CD4-positive, CD25-positive, alpha-beta regulatory T cell (primary cell): ENCODE data around the gene TNFAIP2. TPM values are rescaled to one million over a fixed set of nuclear protein-coding genes. Genes with fewer than 3 reads are reported as not detected.

ENCODE experiments used
- ATAC-seq, 2 donors: fragments of 150-1000 bp; cut with Tn5 transposase; one replicate each; pipeline ENCODE4 v1.10.0; 2021; ENCODE audit warnings: low read depth in 2 of 2, moderate number of reproducible peaks in 2 of 2, moderate library complexity in 1 of 2
- DNase-seq, 3 donors: peaks; one replicate each; pipeline versions ENCODE4 v3.0.0 to v3.0.0-alpha.2; 2012 to 2022; ENCODE audit warnings: mixed read lengths in 1 of 3
- H3K27ac ChIP-seq: one replicate; pipeline ENCODE4 v1.7.0; 2013; ENCODE audit warnings: mild to moderate bottlenecking, low read length; ENCODE audit not compliant: insufficient read depth, poor library complexity, severe bottlenecking
- H3K27me3 ChIP-seq: one replicate; pipeline ENCODE4 v1.7.0; 2013; ENCODE audit warnings: low read length; ENCODE audit not compliant: control insufficient read depth, insufficient read depth
- H3K36me3 ChIP-seq: one replicate; pipeline ENCODE4 v1.7.0; 2013; ENCODE audit warnings: mild to moderate bottlenecking, low read length, moderate library complexity; ENCODE audit not compliant: control insufficient read depth, insufficient read depth
- H3K4me1 ChIP-seq: 2 replicates; pipeline ENCODE4 v1.7.0; 2013; ENCODE audit warnings: mild to moderate bottlenecking, low read length; ENCODE audit not compliant: insufficient read depth, control insufficient read depth, poor library complexity, severe bottlenecking
- H3K4me3 ChIP-seq: one replicate; pipeline ENCODE4 v1.7.0; 2013; ENCODE audit warnings: low read depth, mild to moderate bottlenecking, low read length, moderate library complexity
- H3K9me3 ChIP-seq, 2 experiments: 1 replicate in 1 of 2; 2 replicates in 1 of 2; pipeline ENCODE4 v1.7.0; 2013; ENCODE audit warnings: low read length in 2 of 2, mild to moderate bottlenecking in 1 of 2, moderate library complexity in 1 of 2; ENCODE audit not compliant: control insufficient read depth in 2 of 2
- H3K27ac Mint-ChIP-seq, 3 donors: one replicate each; pipeline ENCODE4 v1.8.0; 2020 to 2022; ENCODE audit warnings: mild to moderate bottlenecking in 3 of 3, mixed read lengths in 3 of 3, moderate library complexity in 2 of 3
- H3K27me3 Mint-ChIP-seq: one replicate; pipeline ENCODE4 v1.8.0; 2022; ENCODE audit warnings: mild to moderate bottlenecking, mixed read lengths
- H3K36me3 Mint-ChIP-seq: one replicate; pipeline ENCODE4 v1.8.0; 2020; ENCODE audit warnings: mixed read lengths
- H3K4me1 Mint-ChIP-seq, 4 donors: one replicate each; pipeline ENCODE4 v1.8.0; 2020 to 2022; ENCODE audit warnings: mixed read lengths in 4 of 4, mild to moderate bottlenecking in 1 of 4
- H3K4me3 Mint-ChIP-seq, 4 donors: one replicate each; pipeline ENCODE4 v1.8.0; 2020 to 2022; ENCODE audit warnings: mild to moderate bottlenecking in 4 of 4, mixed read lengths in 4 of 4, moderate library complexity in 3 of 4
- H3K9me3 Mint-ChIP-seq, 7 donors: one replicate each; pipeline ENCODE4 v1.8.0; 2020 to 2022; ENCODE audit warnings: mixed read lengths in 7 of 7, mild to moderate bottlenecking in 3 of 7, moderate library complexity in 2 of 7
- polyA plus RNA-seq, 4 donors: library from polyadenylated mRNA; unstranded; fragments of 300-500 nt; fragmentation: Illumina TruSeq; gene quantifications; one replicate each; pipeline ENCODE4 v1.2.3, GENCODE V29; 2021
- total RNA-seq: library from RNA; stranded (reverse); gene quantifications from one replicate; pipeline ENCODE4 v1.2.3, GENCODE V29; 2022

TNFAIP2 gene
- total and polyA plus RNA-seq, 5 donors from 2014 or later: 0.64 TPM; not detected in 4

DNA sequence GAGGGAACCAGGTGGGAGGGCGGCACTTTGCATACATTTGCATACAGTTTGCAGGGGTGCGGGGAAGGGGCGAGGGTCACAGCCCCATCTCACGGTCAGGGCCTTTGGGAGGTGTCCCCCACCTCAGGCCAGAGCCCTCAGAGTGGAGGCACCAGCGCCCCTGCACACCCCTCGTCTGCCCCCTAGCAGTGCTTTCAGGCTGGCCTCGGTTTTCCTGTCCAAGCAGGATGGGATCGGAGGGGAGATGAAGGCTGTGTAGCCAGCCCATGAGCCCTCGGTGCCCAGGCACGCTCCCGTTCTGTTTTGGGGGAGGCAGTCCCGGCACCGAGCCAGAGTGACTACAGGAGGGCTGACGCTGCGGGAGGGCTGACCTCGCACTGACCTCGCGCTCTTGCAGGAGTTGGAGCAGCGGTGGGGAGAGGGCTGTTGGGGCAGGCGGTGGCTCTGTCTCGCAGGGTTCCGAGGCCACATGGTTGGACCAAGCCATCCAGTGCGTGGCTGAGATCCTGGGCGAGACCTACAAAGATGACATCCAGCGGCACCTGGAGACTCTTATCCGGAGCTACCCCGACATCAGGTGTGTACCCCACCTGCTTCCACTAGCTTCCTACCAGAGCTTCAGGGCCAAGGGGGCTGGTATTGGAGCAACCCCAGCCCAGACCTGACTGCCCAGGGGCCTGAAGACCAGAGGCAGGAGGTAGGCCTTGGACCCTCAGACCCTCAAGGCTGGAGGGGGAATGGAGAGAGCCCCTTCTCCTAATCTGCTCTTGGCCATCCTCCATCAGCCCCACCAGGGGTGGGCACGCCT is 15.1 kb upstream of the TNFAIP2 start:
- ATAC-seq (no peak), DNase-seq (no peak)
- H3K27me3 Mint-ChIP-seq: peaks cover 32% of the 10 kb centered on the region
- Histone ChIP-seq H3K27ac (no peak overlapping the region), H3K27me3 (peaks cover 2% of the 10 kb centered on the region), H3K4me1 (peaks cover 6% of the 10 kb centered on the region), H3K9me3 (no peaks in the 10 kb centered on the region), H3K36me3 (no peaks in the 10 kb centered on the region), H3K4me3 (no peak overlapping the region)
- H3K4me3 Mint-ChIP-seq: no peak overlapping the region
- H3K9me3 Mint-ChIP-seq: no peaks in the 10 kb centered on the region
- no peaks in the 10 kb centered on the region for H3K36me3 Mint-ChIP-seq
- H3K27ac Mint-ChIP-seq: no peak overlapping the region
- H3K4me1 Mint-ChIP-seq: peaks cover 0 to 13% (median 5%) of the 10 kb centered on the region in 4 donors

DNA sequence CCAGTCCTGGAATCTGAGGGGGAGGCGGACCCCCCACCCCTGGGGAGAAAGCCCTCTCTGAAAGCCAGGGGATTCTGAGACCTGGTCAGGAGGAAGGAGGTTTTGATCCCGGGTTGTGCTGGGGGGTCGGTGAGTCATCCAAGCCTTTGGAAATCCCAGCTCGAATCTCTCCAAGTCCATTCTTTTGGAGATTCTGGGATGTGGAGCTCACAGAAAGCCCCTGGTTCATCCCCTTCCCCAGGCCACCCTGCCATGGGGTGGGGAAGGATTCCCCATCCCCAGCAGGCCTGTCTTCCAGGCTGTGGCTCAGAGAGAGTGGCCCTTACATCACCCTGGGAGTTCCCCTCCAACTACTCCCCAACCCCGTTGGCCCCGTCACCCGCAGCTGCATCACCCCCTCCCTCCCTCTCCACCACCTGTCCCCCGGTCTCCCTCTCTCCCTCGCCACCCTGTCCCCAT is 14.5 kb upstream of the TNFAIP2 start:
- Histone ChIP-seq H3K4me1 (peaks cover 6% of the 10 kb centered on the region), H3K9me3 (no peaks in the 10 kb centered on the region), H3K36me3 (no peaks in the 10 kb centered on the region), H3K27ac (no peak overlapping the region), H3K27me3 (peaks cover 2% of the 10 kb centered on the region), H3K4me3 (no peak overlapping the region)
- Mint-ChIP-seq H3K4me1 (peaks cover 0 to 10% (median 5%) of the 10 kb centered on the region in 4 donors), H3K27ac (no peak overlapping the region), H3K9me3 (no peaks in the 10 kb centered on the region), H3K36me3 (no peaks in the 10 kb centered on the region), H3K27me3 (peaks cover 32% of the 10 kb centered on the region), H3K4me3 (no peak overlapping the region)
- ATAC-seq: no peak
- DNase-seq: no peak

DNA sequence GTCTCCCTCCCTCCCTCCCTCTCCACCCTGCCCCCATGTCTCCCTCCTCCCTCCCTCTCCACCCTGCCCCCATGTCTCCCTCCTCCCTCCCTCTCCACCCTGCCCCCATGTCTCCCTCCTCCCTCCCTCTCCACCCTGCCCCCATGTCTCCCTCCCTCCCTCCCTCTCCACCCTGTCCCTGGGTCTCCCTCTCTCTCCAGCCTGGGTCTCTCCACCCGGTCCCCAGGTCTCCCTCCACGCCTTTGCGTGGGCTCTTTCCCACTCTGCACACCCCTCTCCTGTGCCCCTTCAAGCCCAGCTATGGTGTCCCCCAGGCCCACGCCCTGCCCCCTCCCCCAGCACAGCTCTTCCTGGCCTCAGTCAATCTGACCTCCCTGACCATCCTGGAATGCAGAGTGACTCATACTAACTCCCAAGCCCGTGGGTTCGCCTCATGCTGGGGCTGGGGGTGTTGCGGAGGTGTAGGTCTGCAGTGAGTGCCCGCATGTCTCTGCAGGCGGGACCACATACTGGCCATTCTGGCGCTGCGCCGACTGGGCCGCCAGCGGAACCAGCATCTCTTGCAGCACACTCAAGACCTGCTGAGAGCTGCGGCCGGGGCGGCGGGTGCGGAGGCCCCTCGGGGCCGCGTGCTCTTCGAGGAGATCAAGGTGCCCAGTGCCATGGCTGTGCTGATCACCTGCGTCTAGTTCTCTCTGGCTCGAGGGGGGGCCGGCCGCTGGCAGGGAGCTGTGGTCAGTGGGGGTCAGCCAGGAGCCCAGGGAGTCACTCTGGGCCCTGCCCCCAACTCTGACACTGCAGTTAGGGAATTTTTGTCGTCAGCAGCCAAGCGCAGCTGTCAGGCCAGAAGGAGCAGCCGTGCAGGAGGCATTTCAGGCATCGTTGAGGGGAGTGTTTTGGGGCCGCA is 13.5 kb upstream of the TNFAIP2 start:
- DNase-seq (no peak), ATAC-seq (no peak)
- no peak overlapping the region for H3K27ac ChIP-seq
- H3K36me3 ChIP-seq: no peaks in the 10 kb centered on the region
- H3K4me3 Mint-ChIP-seq: no peak overlapping the region
- H3K4me1 ChIP-seq: peaks cover 2% of the 10 kb centered on the region
- H3K9me3 Mint-ChIP-seq: no peaks in the 10 kb centered on the region
- H3K4me3 ChIP-seq: no peak overlapping the region
- peaks cover 1 to 11% (median 7%) of the 10 kb centered on the region in 4 donors for H3K4me1 Mint-ChIP-seq
- no peaks in the 10 kb centered on the region for H3K9me3 ChIP-seq
- H3K27me3 ChIP-seq: peaks cover 2% of the 10 kb centered on the region
- no peak overlapping the region for H3K27ac Mint-ChIP-seq
- peaks cover 29% of the 10 kb centered on the region for H3K27me3 Mint-ChIP-seq
- H3K36me3 Mint-ChIP-seq: no peaks in the 10 kb centered on the region

DNA sequence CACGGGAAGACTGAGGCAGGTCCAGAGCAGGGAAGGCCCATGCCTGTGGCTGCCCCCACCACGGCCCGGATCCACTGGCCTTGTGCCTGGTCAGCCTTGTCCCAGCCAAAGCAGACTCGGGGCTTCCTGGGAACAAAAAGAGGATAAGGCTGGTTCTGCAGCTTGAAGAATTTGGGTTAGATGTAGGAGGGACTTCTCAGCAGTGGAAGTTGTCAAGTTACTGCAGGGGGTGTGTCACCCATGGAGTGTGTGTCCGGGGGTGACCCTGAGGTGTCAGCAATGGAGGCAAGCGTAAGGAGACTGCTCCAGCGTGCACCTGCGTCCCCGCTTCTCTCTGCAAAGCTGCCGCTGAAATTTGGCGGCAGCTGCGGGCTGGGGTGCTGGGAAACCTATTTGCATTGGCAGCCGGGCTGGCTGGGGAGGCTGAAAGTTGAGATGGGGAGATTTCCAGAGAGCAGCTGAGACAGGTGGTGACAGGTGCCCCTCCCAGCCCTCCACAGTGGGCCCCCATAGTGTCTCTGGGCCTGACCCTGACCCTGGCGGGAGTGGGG is 12.5 kb upstream of the TNFAIP2 start:
- peaks cover 3 to 11% (median 7%) of the 10 kb centered on the region in 4 donors for H3K4me1 Mint-ChIP-seq
- DNase-seq (no peak), ATAC-seq (no peak)
- H3K36me3 Mint-ChIP-seq: no peaks in the 10 kb centered on the region
- no peak overlapping the region for H3K4me3 ChIP-seq
- peaks cover 22% of the 10 kb centered on the region for H3K27me3 Mint-ChIP-seq
- H3K27me3 ChIP-seq: no peaks in the 10 kb centered on the region
- H3K9me3 ChIP-seq: no peaks in the 10 kb centered on the region
- no peaks in the 10 kb centered on the region for H3K36me3 ChIP-seq
- no peaks in the 10 kb centered on the region for H3K4me1 ChIP-seq
- H3K9me3 Mint-ChIP-seq: no peaks in the 10 kb centered on the region
- no peak overlapping the region for H3K27ac ChIP-seq
- no peak overlapping the region for H3K27ac Mint-ChIP-seq
- H3K4me3 Mint-ChIP-seq: no peak overlapping the region

DNA sequence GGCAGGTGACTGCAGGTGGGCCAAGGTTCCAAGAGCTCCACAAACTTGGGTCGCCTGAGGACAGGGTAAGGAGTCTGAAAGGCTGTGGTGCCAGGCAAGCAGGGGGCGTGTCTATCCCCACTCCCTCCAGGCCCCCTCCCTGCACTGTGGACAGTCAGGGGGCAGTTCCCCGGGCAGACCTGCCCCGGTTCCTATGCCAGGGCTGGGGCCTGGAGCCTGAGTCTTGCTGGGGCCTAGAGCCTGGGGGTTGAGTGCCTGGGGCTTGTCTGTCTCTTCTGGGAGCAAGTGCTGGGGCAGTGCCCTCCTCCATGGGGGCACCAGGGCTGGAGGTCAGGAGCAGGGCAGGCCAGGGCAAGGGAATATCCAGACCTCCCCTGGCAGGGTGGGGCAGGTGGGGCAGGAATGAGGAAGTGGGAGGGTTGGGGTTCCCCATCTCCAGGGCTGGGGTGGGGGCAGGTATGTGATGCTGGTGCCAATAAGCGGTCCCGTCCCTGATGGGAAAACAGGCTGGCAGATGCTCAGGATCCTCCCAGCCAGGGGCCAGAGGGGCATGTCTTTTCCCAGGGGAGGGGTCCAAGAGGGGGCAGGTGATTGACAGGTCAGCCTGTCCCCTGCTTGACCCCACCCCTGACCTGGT is 11.9 kb upstream of the TNFAIP2 start:
- peaks cover 3 to 13% (median 7%) of the 10 kb centered on the region in 4 donors for H3K4me1 Mint-ChIP-seq
- peaks cover 21% of the 10 kb centered on the region for H3K27me3 Mint-ChIP-seq
- H3K27ac Mint-ChIP-seq: no peak overlapping the region
- Histone ChIP-seq H3K27ac (no peak overlapping the region), H3K4me1 (no peaks in the 10 kb centered on the region), H3K9me3 (no peaks in the 10 kb centered on the region), H3K36me3 (no peaks in the 10 kb centered on the region), H3K27me3 (no peaks in the 10 kb centered on the region), H3K4me3 (no peak overlapping the region)
- H3K4me3 Mint-ChIP-seq: no peak overlapping the region
- H3K36me3 Mint-ChIP-seq: no peaks in the 10 kb centered on the region
- H3K9me3 Mint-ChIP-seq: no peaks in the 10 kb centered on the region
- no peak for DNase-seq
- peak in 1 of 2 donors; percentile 21 for ATAC-seq

DNA sequence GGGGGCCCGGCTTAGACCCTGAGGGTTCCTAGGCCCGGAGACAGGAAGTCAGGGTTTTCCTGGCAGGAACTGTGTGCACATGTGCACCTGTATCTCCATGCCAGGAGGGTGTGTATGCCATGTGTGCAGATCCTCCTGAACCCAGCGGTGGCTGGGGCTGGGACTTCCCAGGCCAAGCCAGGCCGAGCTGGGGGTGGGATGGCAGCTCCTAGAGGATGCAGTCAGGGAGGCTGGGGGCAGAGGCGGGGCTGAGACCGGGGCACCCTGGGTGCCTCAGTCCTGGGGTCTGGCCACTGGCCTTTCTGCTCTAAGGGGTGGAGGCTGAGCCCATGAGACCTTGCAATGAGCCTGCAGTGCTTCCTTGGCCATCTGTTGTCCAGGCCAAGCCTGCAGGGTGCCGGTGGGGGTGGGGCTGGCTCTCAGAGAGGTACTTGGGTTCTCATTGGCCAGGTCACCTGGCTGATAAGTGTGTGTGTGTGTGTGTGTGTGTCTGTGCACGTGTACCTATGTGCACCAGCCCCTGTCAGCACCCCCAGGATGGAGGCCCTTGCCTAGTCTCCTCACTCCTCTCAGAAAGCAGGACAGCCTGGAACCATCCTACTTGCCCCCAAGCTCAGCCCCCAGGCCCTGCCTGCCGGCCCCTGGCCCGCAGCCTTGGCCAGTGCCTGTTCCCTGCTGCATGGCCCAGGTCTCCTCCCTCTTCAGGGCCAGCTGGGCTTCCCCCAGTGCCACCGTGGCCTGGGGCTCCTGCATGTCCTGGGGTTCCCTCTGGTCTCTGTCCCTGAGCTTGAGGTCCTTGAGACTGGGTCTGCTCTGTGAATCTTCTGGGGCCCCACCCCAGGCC is 10.6 kb upstream of the TNFAIP2 start:
- no peaks in the 10 kb centered on the region for H3K36me3 ChIP-seq
- H3K27ac ChIP-seq: no peak overlapping the region
- H3K4me3 ChIP-seq: no peak overlapping the region
- no peaks in the 10 kb centered on the region for H3K9me3 ChIP-seq
- no peaks in the 10 kb centered on the region for H3K9me3 Mint-ChIP-seq
- H3K27ac Mint-ChIP-seq: no peak overlapping the region
- H3K36me3 Mint-ChIP-seq: no peaks in the 10 kb centered on the region
- DNase-seq (no peak), ATAC-seq (no peak)
- peaks cover 3 to 13% (median 7%) of the 10 kb centered on the region in 4 donors for H3K4me1 Mint-ChIP-seq
- H3K4me1 ChIP-seq: no peaks in the 10 kb centered on the region
- no peak overlapping the region for H3K4me3 Mint-ChIP-seq
- peaks cover 24% of the 10 kb centered on the region for H3K27me3 Mint-ChIP-seq
- no peaks in the 10 kb centered on the region for H3K27me3 ChIP-seq

DNA sequence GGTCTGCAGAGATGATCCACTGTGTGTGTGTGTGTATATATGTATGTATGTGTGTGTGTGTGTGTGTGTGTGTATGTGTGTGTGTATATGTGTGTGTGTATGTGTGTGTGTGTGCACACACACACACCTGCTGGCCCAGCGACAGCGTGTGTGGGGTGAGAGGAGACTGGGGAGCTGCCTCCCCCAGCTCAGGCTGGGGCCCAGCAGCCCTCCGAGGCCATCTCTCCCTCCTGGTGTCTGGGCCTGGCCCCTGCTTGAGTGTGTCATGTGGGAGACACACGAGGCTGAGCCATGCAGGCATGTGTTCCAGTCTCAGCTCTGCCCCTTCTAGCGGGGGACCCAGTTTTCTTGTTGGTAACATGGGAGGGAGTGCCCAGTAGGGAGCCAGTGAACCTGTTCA is 10.0 kb upstream of the TNFAIP2 start:
- Mint-ChIP-seq H3K27ac (no peak overlapping the region), H3K4me1 (peaks cover 3 to 13% (median 7%) of the 10 kb centered on the region in 4 donors), H3K9me3 (no peaks in the 10 kb centered on the region), H3K36me3 (no peaks in the 10 kb centered on the region), H3K4me3 (no peak overlapping the region), H3K27me3 (peaks cover 24% of the 10 kb centered on the region)
- Histone ChIP-seq H3K27ac (no peak overlapping the region), H3K27me3 (no peaks in the 10 kb centered on the region), H3K4me1 (no peaks in the 10 kb centered on the region), H3K4me3 (no peak overlapping the region), H3K36me3 (no peaks in the 10 kb centered on the region), H3K9me3 (no peaks in the 10 kb centered on the region)
- ATAC-seq: no peak
- no peak for DNase-seq
